ENCODE results near the gene GRHL1. TPM values are rescaled to one million over a fixed set of nuclear protein-coding genes. Genes with fewer than 3 reads are reported as not detected.

The GRHL1 gene
- total RNA-seq, 1 donor from 2014 or later, result 6.2 TPM

GRCh38 chr2:10033251-10034006, 81.9 kb downstream of the GRHL1 start:
- no peak for DNase-seq (ENCODE audit: low read depth)
- no peaks in the 10 kb centered on the region for H3K27me3 ChIP-seq (ENCODE audit: control insufficient read depth, insufficient read depth, low read length)
- no peaks in the 10 kb centered on the region for H3K36me3 ChIP-seq (ENCODE audit: control insufficient read depth, insufficient read depth, low read length)
- no peak overlapping the region for H3K4me3 ChIP-seq (ENCODE audit: low read depth, low read length)
- TF ChIP-seq CTCF (IDR thresholded peaks at IDR 0.05; ENCODE audit: insufficient read depth, low read length, poor library complexity, severe bottlenecking), result no peak

DNA sequence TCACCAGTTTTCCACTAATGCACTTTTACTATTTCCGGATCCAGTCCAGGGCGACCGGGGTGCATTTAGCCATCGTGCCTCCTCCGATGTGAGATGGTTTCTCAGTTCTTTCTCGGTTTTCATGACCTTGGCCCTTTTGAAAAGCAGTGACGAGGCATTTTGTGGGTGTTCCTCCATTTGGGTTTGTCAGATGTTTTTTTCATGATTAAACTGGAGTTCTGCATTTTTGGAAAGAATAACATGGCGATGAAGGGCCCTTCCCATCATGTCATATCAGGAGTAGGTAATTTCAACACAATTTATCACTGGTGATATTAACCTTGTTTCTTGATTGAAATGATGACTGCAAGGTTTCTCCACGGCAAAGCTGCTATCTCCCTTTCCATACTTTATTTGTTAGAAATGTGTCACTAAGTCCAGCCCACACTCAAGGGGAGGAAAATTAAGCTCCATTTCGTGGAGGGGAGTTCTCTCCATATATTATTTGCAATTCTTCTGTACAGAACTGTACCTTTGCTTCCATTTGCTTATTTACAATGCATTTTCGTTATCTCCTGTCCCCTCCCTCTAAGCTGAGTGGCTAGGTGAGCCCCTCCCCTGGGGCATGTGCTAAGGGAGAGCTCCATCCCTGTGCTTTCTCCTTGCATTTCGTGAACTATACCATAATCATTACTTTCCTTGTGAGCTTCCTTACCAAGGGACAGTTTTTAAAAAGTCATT, 83.0 kb downstream of the GRHL1 start:
- no peak for TF ChIP-seq CTCF (IDR thresholded peaks at IDR 0.05; ENCODE audit: insufficient read depth, low read length, poor library complexity, severe bottlenecking)
- DNase-seq (ENCODE audit: low read depth), result no peak
- Histone ChIP-seq H3K36me3 (ENCODE audit: control insufficient read depth, insufficient read depth, low read length) (no peaks in the 10 kb centered on the region), H3K4me3 (ENCODE audit: low read depth, low read length) (no peak overlapping the region), H3K27me3 (ENCODE audit: control insufficient read depth, insufficient read depth, low read length) (no peaks in the 10 kb centered on the region)

DNA sequence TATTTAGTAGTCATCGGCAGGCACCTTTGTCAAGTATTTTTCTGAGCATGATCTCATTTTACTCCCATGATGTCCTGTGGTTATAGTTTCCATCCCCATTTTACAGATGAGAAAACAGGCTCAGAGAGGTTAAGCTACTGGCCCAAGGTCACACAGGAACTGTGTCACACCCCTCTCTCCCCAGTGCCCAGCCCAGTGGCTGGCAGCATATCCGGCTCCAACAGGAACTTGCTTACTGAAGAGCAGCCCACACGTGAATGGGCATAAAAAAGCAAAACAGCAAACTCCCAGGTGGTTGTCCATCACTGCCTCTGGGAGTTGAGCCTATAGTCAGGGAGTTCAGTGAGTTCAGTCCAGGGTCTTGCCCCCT, 83.5 kb downstream of the GRHL1 start:
- DNase-seq (ENCODE audit: low read depth), result no peak
- Histone ChIP-seq H3K4me3 (ENCODE audit: low read depth, low read length) (no peak overlapping the region), H3K36me3 (ENCODE audit: control insufficient read depth, insufficient read depth, low read length) (no peaks in the 10 kb centered on the region), H3K27me3 (ENCODE audit: control insufficient read depth, insufficient read depth, low read length) (no peaks in the 10 kb centered on the region)
- TF ChIP-seq CTCF (IDR thresholded peaks at IDR 0.05; ENCODE audit: insufficient read depth, low read length, poor library complexity, severe bottlenecking), result no peak

DNA sequence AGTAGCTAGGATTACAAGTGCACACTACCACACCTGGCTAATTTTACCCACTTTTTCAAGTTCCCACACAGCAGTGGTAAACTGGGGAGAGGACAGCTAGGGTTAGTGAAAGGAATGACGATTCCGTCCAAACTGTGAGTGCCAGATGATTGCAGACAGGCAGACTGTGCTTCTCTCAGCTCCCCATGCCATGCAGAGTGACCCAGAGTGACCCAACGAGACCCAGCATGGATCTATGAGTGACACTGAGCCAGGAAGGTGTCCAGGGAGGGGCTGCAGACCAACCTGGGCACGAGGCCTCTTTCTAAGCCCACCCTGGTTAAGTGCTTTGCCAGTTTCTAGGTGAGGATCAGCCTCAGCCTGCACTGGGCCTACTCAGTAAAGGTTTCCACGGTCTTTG, 84.1 kb downstream of the GRHL1 start:
- H3K4me3 ChIP-seq (ENCODE audit: low read depth, low read length), result no peak overlapping the region
- TF ChIP-seq CTCF (IDR thresholded peaks at IDR 0.05; ENCODE audit: insufficient read depth, low read length, poor library complexity, severe bottlenecking), result no peak
- H3K27me3 ChIP-seq (ENCODE audit: control insufficient read depth, insufficient read depth, low read length), result no peaks in the 10 kb centered on the region
- DNase-seq (ENCODE audit: low read depth), result no peak
- H3K36me3 ChIP-seq (ENCODE audit: control insufficient read depth, insufficient read depth, low read length), result no peaks in the 10 kb centered on the region

- peak; percentile 79 for TF ChIP-seq CTCF (IDR thresholded peaks at IDR 0.05; ENCODE audit: insufficient read depth, low read length, poor library complexity, severe bottlenecking)
- Histone ChIP-seq H3K27me3 (ENCODE audit: control insufficient read depth, insufficient read depth, low read length) (no peaks in the 10 kb centered on the region), H3K36me3 (ENCODE audit: control insufficient read depth, insufficient read depth, low read length) (no peaks in the 10 kb centered on the region), H3K4me3 (ENCODE audit: low read depth, low read length) (no peak overlapping the region)
- no peak for DNase-seq (ENCODE audit: low read depth)
Observed at GRCh38 chr2:10036095-10036884, 84.8 kb downstream of the GRHL1 start.
